HepG2 (cell line): Measurements from ENCODE around the gene EPM2AIP1. TPM values are rescaled to one million over a fixed set of nuclear protein-coding genes. Genes with fewer than 3 reads are reported as not detected.

Source experiments
- BCL6 ChIP-seq: IDR thresholded peaks from 2 replicates; pipeline ENCODE4 v1.6.1; 2016; ENCODE audit warnings: missing genetic modification reagents, missing compliant biosample characterization
- CENPX ChIP-seq: sonication (generic); formaldehyde crosslinking; IDR thresholded peaks from 2 replicates; pipeline ENCODE4 v1.9.0; 2021; ENCODE audit warnings: mild to moderate bottlenecking, missing genetic modification reagents, moderate library complexity
- CREM ChIP-seq, 2 experiments: sonication (generic) in 1 of 2; formaldehyde crosslinking in 1 of 2; IDR thresholded peaks; 2 replicates each; pipeline versions ENCODE4 v1.4.0 to v1.6.1; 2016 to 2020; ENCODE audit warnings: antibody characterized with exemption in 1 of 2, mild to moderate bottlenecking in 1 of 2, missing genetic modification reagents in 1 of 2
- KMT2B ChIP-seq: IDR thresholded peaks from 2 replicates; pipeline ENCODE4 v1.6.1; 2016; ENCODE audit warnings: missing genetic modification reagents, missing compliant biosample characterization
- NCOA2 ChIP-seq: sonication (generic); formaldehyde crosslinking; IDR thresholded peaks from 2 replicates; pipeline ENCODE4 v1.8.0; 2022; ENCODE audit warnings: inconsistent platforms
- RAD51 ChIP-seq: fragments of 450-650 bp; IDR thresholded peaks from 2 replicates; pipeline ENCODE4 v1.6.1; 2016; ENCODE audit warnings: borderline replicate concordance
- SOX5 ChIP-seq: IDR thresholded peaks from 2 replicates; pipeline ENCODE4 v1.6.1; 2016; ENCODE audit warnings: borderline replicate concordance
- TCF7L2 ChIP-seq: IDR thresholded peaks from 2 replicates; pipeline ENCODE4 v1.6.1; 2011; ENCODE audit warnings: mild to moderate bottlenecking, low read depth, low read length, moderate library complexity
- THAP11 ChIP-seq: IDR thresholded peaks from 2 replicates; pipeline ENCODE4 v1.6.1; 2016; ENCODE audit warnings: missing biosample characterization, missing genetic modification reagents
- TOPORS ChIP-seq: sonication (generic); formaldehyde crosslinking; IDR thresholded peaks from 2 replicates; pipeline ENCODE4 v1.8.0; 2023; ENCODE audit warnings: mild to moderate bottlenecking, missing genetic modification reagents
- YY1 ChIP-seq: IDR thresholded peaks from 2 replicates; pipeline ENCODE4 v1.6.1; 2011; ENCODE audit warnings: low read length, low read depth, moderate library complexity, mild to moderate bottlenecking; ENCODE audit not compliant: insufficient read depth, insufficient replicate concordance
- ZFP62 ChIP-seq: sonication (generic); formaldehyde crosslinking; IDR thresholded peaks from 2 replicates; pipeline ENCODE4 v1.4.0; 2020; ENCODE audit warnings: missing genetic modification reagents
- ZNF253 ChIP-seq: sonication (generic); formaldehyde crosslinking; IDR thresholded peaks from 2 replicates; pipeline ENCODE4 v1.8.0; 2022; ENCODE audit warnings: mild to moderate bottlenecking, missing genetic modification reagents, borderline replicate concordance
- ZNF333 ChIP-seq: sonication (generic); formaldehyde crosslinking; IDR thresholded peaks from 2 replicates; pipeline ENCODE4 v1.4.0; 2020; ENCODE audit warnings: mild to moderate bottlenecking, missing genetic modification reagents, borderline replicate concordance
- ZNF446 ChIP-seq: sonication (generic); formaldehyde crosslinking; IDR thresholded peaks from 2 replicates; pipeline ENCODE4 v1.5.0; 2020; ENCODE audit warnings: mild to moderate bottlenecking, missing genetic modification reagents
- ZNF672 ChIP-seq: sonication (generic); formaldehyde crosslinking; IDR thresholded peaks from 2 replicates; pipeline ENCODE4 v1.8.1; 2022; ENCODE audit warnings: missing genetic modification reagents
- ZNF879 ChIP-seq: sonication (generic); formaldehyde crosslinking; IDR thresholded peaks from 2 replicates; pipeline ENCODE4 v1.8.1; 2023; ENCODE audit warnings: missing genetic modification reagents
- polyA plus RNA-seq, 8 experiments: library from polyadenylated mRNA; depleted of rRNA in 3 of 8; stranded (reverse) in 7 of 8; unstranded in 1 of 8; fragments of >200 nt; fragmentation: Illumina TruSeq in 4 of 8; extraction: Trizol in 4 of 8; gene quantifications; 2 replicates each; pipeline versions ENCODE4 v1.2.1 to v1.2.3, GENCODE V29; 2011 to 2016; ENCODE audit warnings: low read depth in 4 of 8, missing spikeins in 1 of 8, mixed read lengths in 1 of 8; ENCODE audit not compliant: insufficient read depth in 1 of 8
- total RNA-seq, 5 experiments: library from RNA; depleted of rRNA; stranded (reverse); fragments of >200 nt; fragmentation: Illumina TruSeq; extraction: Trizol; gene quantifications; 2 replicates each; pipeline ENCODE4 v1.2.3, GENCODE V29; 2016; ENCODE audit warnings: low read depth in 1 of 5
- TF ChIP-seq, protein P1 (sequence below): sonication (generic); formaldehyde crosslinking; conservative IDR thresholded peaks from 2 replicates; pipeline ENCODE4 v1.4.0; 2020; ENCODE audit warnings: mild to moderate bottlenecking, missing genetic modification reagents, moderate library complexity
- TF ChIP-seq, protein P2 (sequence below): sonication (generic); formaldehyde crosslinking; IDR thresholded peaks from 2 replicates; pipeline ENCODE4 v1.9.0; 2021; ENCODE audit warnings: missing genetic modification reagents, borderline replicate concordance
- TF ChIP-seq, protein P3 (sequence below): sonication (generic); formaldehyde crosslinking; IDR thresholded peaks from 2 replicates; pipeline ENCODE4; 2020; ENCODE audit warnings: missing genetic modification reagents, mild to moderate bottlenecking, borderline replicate concordance

Gene EPM2AIP1
- total and polyA plus RNA-seq, 2 of the 13 experiments (the other 11 are each of a cell fraction or from before 2014, with no cell fraction given) = 10.7 to 23.0 TPM

DNA sequence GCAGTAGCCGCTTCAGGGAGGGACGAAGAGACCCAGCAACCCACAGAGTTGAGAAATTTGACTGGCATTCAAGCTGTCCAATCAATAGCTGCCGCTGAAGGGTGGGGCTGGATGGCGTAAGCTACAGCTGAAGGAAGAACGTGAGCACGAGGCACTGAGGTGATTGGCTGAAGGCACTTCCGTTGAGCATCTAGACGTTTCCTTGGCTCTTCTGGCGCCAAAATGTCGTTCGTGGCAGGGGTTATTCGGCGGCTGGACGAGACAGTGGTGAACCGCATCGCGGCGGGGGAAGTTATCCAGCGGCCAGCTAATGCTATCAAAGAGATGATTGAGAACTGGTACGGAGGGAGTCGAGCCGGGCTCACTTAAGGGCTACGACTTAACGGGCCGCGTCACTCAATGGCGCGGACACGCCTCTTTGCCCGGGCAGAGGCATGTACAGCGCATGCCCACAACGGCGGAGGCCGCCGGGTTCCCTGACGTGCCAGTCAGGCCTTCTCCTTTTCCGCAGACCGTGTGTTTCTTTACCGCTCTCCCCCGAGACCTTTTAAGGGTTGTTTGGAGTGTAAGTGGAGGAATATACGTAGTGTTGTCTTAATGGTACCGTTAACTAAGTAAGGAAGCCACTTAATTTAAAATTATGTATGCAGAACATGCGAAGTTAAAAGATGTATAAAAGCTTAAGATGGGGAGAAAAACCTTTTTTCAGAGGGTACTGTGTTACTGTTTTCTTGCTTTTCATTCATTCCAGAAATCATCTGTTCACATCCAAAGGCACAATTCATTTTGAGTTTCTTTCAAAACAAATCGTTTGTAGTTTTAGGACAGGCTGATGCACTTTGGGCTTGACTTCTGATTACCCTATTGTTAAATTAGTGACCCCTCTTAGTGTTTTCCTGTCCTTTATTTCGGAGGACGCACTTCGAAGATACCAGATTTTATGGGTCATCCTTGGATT, 674 bp upstream of the EPM2AIP1 start, which contains the start of gene MLH1 (continued):
- TF ChIP-seq, protein P1, sequence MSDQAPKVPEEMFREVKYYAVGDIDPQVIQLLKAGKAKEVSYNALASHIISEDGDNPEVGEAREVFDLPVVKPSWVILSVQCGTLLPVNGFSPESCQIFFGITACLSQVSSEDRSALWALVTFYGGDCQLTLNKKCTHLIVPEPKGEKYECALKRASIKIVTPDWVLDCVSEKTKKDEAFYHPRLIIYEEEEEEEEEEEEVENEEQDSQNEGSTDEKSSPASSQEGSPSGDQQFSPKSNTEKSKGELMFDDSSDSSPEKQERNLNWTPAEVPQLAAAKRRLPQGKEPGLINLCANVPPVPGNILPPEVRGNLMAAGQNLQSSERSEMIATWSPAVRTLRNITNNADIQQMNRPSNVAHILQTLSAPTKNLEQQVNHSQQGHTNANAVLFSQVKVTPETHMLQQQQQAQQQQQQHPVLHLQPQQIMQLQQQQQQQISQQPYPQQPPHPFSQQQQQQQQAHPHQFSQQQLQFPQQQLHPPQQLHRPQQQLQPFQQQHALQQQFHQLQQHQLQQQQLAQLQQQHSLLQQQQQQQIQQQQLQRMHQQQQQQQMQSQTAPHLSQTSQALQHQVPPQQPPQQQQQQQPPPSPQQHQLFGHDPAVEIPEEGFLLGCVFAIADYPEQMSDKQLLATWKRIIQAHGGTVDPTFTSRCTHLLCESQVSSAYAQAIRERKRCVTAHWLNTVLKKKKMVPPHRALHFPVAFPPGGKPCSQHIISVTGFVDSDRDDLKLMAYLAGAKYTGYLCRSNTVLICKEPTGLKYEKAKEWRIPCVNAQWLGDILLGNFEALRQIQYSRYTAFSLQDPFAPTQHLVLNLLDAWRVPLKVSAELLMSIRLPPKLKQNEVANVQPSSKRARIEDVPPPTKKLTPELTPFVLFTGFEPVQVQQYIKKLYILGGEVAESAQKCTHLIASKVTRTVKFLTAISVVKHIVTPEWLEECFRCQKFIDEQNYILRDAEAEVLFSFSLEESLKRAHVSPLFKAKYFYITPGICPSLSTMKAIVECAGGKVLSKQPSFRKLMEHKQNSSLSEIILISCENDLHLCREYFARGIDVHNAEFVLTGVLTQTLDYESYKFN (CRISPR knock-in tag) = 0 out of 2 replicates have a peak, but pooled peaks have one; percentile 12
- TF ChIP-seq BCL6 (0 out of 2 replicates have a peak, but pooled peaks have one; percentile 5), TOPORS (CRISPR knock-in tag) (no peak), THAP11 (CRISPR knock-in tag) (peak; percentile 88), ZNF879 (CRISPR knock-in tag) (0 out of 2 replicates have a peak, but pooled peaks have one; percentile 53), YY1 (peak; percentile 98), KMT2B (CRISPR knock-in tag) (peak; percentile 79), ZNF672 (CRISPR knock-in tag) (no peak), RAD51 (no peak), ZNF446 (CRISPR knock-in tag) (no peak), ZFP62 (no peak), CREM (IDR thresholded peaks at IDR 0.05) (peak; percentile 95), CREM (CRISPR knock-in tag; IDR thresholded peaks at IDR 0.05) (no peak), NCOA2 (CRISPR knock-in tag) (peak; percentile 30; the same call in 1 of the 2 replicates), ZNF253 (peak; percentile 81; the same call in 1 of the 2 replicates), ZNF333 (CRISPR knock-in tag) (0 out of 2 replicates have a peak, but pooled peaks have one; percentile 80), CENPX (no peak), TCF7L2 (no peak), SOX5 (peak; percentile 15; the same call in 1 of the 2 replicates)
- TF ChIP-seq, protein P2, sequence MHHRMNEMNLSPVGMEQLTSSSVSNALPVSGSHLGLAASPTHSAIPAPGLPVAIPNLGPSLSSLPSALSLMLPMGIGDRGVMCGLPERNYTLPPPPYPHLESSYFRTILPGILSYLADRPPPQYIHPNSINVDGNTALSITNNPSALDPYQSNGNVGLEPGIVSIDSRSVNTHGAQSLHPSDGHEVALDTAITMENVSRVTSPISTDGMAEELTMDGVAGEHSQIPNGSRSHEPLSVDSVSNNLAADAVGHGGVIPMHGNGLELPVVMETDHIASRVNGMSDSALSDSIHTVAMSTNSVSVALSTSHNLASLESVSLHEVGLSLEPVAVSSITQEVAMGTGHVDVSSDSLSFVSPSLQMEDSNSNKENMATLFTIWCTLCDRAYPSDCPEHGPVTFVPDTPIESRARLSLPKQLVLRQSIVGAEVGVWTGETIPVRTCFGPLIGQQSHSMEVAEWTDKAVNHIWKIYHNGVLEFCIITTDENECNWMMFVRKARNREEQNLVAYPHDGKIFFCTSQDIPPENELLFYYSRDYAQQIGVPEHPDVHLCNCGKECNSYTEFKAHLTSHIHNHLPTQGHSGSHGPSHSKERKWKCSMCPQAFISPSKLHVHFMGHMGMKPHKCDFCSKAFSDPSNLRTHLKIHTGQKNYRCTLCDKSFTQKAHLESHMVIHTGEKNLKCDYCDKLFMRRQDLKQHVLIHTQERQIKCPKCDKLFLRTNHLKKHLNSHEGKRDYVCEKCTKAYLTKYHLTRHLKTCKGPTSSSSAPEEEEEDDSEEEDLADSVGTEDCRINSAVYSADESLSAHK = no peak
- TF ChIP-seq, protein P3, sequence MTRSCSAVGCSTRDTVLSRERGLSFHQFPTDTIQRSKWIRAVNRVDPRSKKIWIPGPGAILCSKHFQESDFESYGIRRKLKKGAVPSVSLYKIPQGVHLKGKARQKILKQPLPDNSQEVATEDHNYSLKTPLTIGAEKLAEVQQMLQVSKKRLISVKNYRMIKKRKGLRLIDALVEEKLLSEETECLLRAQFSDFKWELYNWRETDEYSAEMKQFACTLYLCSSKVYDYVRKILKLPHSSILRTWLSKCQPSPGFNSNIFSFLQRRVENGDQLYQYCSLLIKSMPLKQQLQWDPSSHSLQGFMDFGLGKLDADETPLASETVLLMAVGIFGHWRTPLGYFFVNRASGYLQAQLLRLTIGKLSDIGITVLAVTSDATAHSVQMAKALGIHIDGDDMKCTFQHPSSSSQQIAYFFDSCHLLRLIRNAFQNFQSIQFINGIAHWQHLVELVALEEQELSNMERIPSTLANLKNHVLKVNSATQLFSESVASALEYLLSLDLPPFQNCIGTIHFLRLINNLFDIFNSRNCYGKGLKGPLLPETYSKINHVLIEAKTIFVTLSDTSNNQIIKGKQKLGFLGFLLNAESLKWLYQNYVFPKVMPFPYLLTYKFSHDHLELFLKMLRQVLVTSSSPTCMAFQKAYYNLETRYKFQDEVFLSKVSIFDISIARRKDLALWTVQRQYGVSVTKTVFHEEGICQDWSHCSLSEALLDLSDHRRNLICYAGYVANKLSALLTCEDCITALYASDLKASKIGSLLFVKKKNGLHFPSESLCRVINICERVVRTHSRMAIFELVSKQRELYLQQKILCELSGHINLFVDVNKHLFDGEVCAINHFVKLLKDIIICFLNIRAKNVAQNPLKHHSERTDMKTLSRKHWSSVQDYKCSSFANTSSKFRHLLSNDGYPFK (CRISPR knock-in tag) = peak; percentile 100
